D721Med (cell line): ENCODE results near the gene SH3BP4.

Source experiments
- DNase-seq: peaks from one replicate; pipeline ENCODE4 v3.0.0; 2011; ENCODE audit warnings: low spot score; ENCODE audit not compliant: insufficient read length
- FAIRE-seq: peaks from 2 replicates; lab custom pipeline; 2011; peaks lifted over from hg19 to GRCh38; lab: Jason Lieb, UNC
- TF ChIP-seq, protein P1 (sequence below): IDR thresholded peaks from 2 replicates; pipeline ENCODE4 v1.5.1; 2012; ENCODE audit warnings: mild to moderate bottlenecking, control low read depth; ENCODE audit not compliant: insufficient read depth; ENCODE audit errors: missing control alignments

SH3BP4 gene

DNA sequence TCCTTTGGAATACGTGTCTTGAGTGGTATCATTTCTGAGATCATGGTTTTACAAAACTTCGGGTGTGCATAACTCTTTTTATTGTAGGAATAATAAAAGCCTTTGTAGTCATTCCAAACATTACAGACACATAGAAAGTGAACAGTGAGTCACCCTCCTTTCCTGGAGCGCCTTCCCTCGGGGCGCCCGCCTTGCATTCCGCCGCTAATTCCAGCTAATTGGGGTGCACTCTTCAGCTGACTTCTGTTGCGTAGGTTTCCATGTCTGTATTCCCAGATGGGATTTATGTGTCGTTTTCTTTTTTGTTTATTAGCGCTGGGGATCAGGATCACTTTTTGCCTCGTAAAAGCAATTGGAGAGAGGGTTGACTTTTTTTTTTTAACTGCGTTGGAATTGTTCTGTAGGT, 18.7 kb downstream of the SH3BP4 start:
- TF ChIP-seq, protein P1, sequence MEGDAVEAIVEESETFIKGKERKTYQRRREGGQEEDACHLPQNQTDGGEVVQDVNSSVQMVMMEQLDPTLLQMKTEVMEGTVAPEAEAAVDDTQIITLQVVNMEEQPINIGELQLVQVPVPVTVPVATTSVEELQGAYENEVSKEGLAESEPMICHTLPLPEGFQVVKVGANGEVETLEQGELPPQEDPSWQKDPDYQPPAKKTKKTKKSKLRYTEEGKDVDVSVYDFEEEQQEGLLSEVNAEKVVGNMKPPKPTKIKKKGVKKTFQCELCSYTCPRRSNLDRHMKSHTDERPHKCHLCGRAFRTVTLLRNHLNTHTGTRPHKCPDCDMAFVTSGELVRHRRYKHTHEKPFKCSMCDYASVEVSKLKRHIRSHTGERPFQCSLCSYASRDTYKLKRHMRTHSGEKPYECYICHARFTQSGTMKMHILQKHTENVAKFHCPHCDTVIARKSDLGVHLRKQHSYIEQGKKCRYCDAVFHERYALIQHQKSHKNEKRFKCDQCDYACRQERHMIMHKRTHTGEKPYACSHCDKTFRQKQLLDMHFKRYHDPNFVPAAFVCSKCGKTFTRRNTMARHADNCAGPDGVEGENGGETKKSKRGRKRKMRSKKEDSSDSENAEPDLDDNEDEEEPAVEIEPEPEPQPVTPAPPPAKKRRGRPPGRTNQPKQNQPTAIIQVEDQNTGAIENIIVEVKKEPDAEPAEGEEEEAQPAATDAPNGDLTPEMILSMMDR: no peak
- DNase-seq (no peak), FAIRE-seq (no peak)

DNA sequence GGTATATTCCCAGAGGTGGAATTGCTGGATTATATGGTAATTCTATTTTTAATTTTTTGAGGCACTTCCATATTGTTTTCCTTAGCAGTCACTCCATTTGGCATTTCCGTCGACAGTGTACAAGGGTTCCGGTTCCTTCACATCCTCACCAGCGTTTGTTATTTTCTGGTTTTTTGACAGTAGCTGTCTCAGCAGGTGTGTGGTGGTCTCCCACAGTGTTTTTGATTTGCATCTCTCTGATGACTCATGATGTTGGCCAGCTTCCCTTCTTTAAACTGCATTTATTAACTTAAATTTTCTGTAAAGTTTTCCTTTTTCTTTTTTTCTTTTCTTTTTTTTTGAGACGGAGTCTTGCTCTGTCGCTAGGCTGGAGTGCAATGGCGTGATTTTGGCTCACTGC, 19.7 kb downstream of the SH3BP4 start:
- TF ChIP-seq, protein P1: no peak
- FAIRE-seq: no peak
- no peak for DNase-seq

DNA sequence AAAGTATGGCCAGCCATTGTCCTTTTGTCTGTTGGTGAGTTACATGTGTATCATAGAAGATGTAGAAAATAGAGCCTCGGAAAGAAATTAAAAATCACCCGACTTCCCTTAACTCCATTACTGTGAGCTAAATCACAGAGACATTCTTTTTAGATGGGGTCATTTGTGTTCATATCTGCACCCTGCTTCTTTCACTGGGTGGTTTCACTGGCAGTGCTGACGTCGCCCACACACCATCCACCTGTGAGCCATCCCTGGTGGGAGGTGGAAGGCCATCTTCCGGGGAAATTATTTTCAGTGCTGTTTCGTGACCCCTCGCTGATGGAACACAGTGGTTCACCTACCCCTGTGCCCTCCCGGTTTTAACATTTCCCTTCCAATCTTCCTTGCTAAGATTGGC, 21.2 kb downstream of the SH3BP4 start:
- DNase-seq (no peak), FAIRE-seq (no peak)
- TF ChIP-seq, protein P1: no peak

GRCh38 chr2:234974501-234975385, 22.9 kb downstream of the SH3BP4 start:
- DNase-seq: no peak
- TF ChIP-seq, protein P1: no peak
- no peak for FAIRE-seq

DNA sequence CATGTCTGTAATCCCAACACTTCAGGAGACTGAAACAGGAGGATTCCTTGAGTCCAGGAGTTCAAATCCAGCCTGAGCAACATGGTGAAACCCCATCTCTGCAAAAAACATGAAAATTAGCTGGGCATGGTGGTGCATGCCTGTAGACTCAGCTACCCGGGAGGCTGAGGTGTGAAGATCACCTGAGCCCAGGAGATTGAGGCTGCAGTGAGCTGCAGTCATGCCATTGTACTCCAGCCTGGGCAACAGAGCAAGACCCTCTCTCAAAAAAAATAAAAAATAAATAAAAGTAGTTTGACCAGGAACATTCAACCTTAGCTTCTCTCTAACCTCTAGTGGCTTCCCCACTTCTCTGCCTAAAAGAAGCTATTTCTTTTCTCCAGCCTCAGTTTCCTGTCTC, 23.8 kb downstream of the SH3BP4 start:
- FAIRE-seq: no peak
- TF ChIP-seq, protein P1: no peak

DNA sequence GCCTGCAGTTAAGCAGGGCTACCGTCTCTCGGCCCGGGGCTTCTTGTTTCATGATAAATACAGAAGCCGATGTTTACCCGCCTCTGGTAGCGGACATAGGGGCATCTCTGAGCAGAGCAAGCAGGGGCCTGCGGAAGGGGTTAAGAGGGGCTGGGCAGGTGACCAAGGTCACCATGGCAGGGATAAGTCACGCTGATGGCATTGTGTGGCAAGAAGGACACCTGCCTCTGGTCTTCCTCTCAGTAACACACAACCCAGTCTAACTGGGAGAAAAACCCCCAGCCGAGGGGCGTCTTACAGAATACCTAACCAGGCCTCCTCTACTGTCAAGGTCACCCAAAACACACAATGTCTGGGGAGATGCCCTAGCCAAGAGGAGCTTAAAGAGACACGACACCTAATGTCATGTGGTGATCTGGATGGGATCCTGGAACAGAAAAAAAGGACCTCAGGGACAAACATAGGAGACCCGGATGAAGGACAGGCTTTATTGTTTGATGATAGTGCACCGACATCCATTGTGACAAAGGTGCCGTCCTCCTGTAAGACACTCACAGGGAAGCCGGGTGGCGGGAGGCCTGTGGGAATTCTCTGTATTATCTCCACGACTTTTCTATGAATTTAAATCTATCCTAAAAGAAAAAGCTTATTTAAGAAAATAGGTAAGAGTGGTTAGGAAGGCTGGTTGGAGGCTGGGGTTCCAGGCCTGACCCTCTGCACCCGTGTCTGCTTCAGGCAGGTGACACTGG, 24.8 kb downstream of the SH3BP4 start:
- TF ChIP-seq, protein P1: no peak
- DNase-seq: no peak
- no peak for FAIRE-seq

More for the DNA sequence above, 23.8 kb downstream of the SH3BP4 start:
- no peak for DNase-seq
